DND-41 (cell line): ENCODE results near the gene TFAP2B.

Source experiments
- ATAC-seq: fragments of 200-7000 bp; cut with Tn5 transposase; 3 replicates; pipeline ENCODE4 v1.9.1; 2021; ENCODE audit warnings: low read depth; ENCODE audit not compliant: insufficient read depth
- DNase-seq: peaks from one replicate; pipeline ENCODE4 v3.0.0-alpha.2; 2020
- H2AFZ ChIP-seq: 2 replicates; pipeline ENCODE4 v1.6.0; 2012; ENCODE audit warnings: low read depth, low read length
- H3K27ac ChIP-seq: 2 replicates; pipeline ENCODE4 v1.5.1; 2012; ENCODE audit warnings: low read length, inconsistent platforms
- H3K27me3 ChIP-seq: fragments of 200-600 bp; sonication (generic); 2 replicates; pipeline ENCODE4 v1.6.0; 2012; ENCODE audit warnings: low read length, mild to moderate bottlenecking, inconsistent platforms; ENCODE audit not compliant: insufficient read depth, poor library complexity
- H3K36me3 ChIP-seq: 2 replicates; pipeline ENCODE4 v1.5.1; 2012; ENCODE audit warnings: low read length, inconsistent platforms; ENCODE audit not compliant: insufficient read depth
- H3K4me1 ChIP-seq: 2 replicates; pipeline ENCODE4 v1.5.1; 2012; ENCODE audit warnings: mild to moderate bottlenecking, low read length; ENCODE audit not compliant: insufficient read depth
- H3K4me2 ChIP-seq: 2 replicates; pipeline ENCODE4 v1.6.0; 2012; ENCODE audit warnings: mild to moderate bottlenecking, moderate library complexity, low read length, inconsistent platforms; ENCODE audit not compliant: insufficient read depth
- H3K4me3 ChIP-seq, 2 experiments: fragments of 200-600 bp in 1 of 2; shearing (Covaris generic) in 1 of 2; 2 replicates each; pipeline ENCODE4 v1.5.1; 2012 to 2016; ENCODE audit warnings: inconsistent platforms in 2 of 2, low read length in 2 of 2, mild to moderate bottlenecking in 2 of 2, low read depth in 1 of 2, moderate library complexity in 1 of 2
- H3K79me2 ChIP-seq: 2 replicates; pipeline ENCODE4 v1.6.0; 2012; ENCODE audit warnings: low read length, inconsistent platforms; ENCODE audit not compliant: insufficient read depth
- H3K9ac ChIP-seq: 2 replicates; pipeline ENCODE4 v1.6.0; 2012; ENCODE audit warnings: low read depth, mild to moderate bottlenecking, inconsistent platforms, low read length, moderate library complexity
- H3K9me3 ChIP-seq: 2 replicates; pipeline ENCODE4 v1.5.1; 2012; ENCODE audit warnings: low read length, moderate library complexity, mild to moderate bottlenecking, inconsistent platforms; ENCODE audit not compliant: insufficient read depth, severe bottlenecking
- H4K20me1 ChIP-seq: 2 replicates; pipeline ENCODE4 v1.6.0; 2012; ENCODE audit warnings: low read length; ENCODE audit not compliant: insufficient read depth
- CTCF ChIP-seq: IDR thresholded peaks from 2 replicates; pipeline ENCODE4 v1.5.1; 2012; ENCODE audit warnings: borderline replicate concordance, low read length, moderate library complexity, mild to moderate bottlenecking; ENCODE audit not compliant: poor library complexity, severe bottlenecking; ENCODE audit errors: extremely low read depth
- EZH2 ChIP-seq: IDR thresholded peaks from 3 replicates; pipeline ENCODE4 v1.6.1; 2012; ENCODE audit warnings: borderline replicate concordance, low read depth, mild to moderate bottlenecking, moderate library complexity, low read length, inconsistent platforms; ENCODE audit not compliant: severe bottlenecking

TFAP2B gene

GRCh38 chr6:50884364-50884763, 65.7 kb downstream of the TFAP2B start:
- H3K79me2 ChIP-seq, result no peaks in the 10 kb centered on the region
- no peak overlapping the region for H3K9ac ChIP-seq
- H3K27me3 ChIP-seq, result no peaks in the 10 kb centered on the region
- no peak overlapping the region for H3K4me2 ChIP-seq
- H2AFZ ChIP-seq, result no peak overlapping the region
- ATAC-seq (no peak), DNase-seq (no peak)
- no peak overlapping the region for H3K4me3 ChIP-seq
- H3K4me1 ChIP-seq, result no peaks in the 10 kb centered on the region
- no peaks in the 10 kb centered on the region for H3K36me3 ChIP-seq
- H4K20me1 ChIP-seq, result no peaks in the 10 kb centered on the region
- no peaks in the 10 kb centered on the region for H3K9me3 ChIP-seq
- no peak overlapping the region for H3K27ac ChIP-seq
- TF ChIP-seq CTCF, result no peak
- no peak for TF ChIP-seq EZH2

GRCh38 chr6:50887112-50887511, 68.4 kb downstream of the TFAP2B start:
- Histone ChIP-seq H3K9ac (no peak overlapping the region), H3K4me1 (no peaks in the 10 kb centered on the region), H3K27ac (no peak overlapping the region), H3K27me3 (no peaks in the 10 kb centered on the region), H3K79me2 (no peaks in the 10 kb centered on the region), H3K36me3 (no peaks in the 10 kb centered on the region), H3K9me3 (no peaks in the 10 kb centered on the region), H3K4me3 (no peak overlapping the region), H2AFZ (no peak overlapping the region), H4K20me1 (no peaks in the 10 kb centered on the region), H3K4me2 (no peak overlapping the region)
- DNase-seq (no peak), ATAC-seq (no peak)
- no peak for TF ChIP-seq EZH2
- TF ChIP-seq CTCF, result no peak

GRCh38 chr6:50889497-50889896, 70.8 kb downstream of the TFAP2B start:
- DNase-seq (no peak), ATAC-seq (no peak)
- Histone ChIP-seq H3K4me2 (no peak overlapping the region), H3K9ac (no peak overlapping the region), H3K4me3 (no peak overlapping the region), H3K36me3 (no peaks in the 10 kb centered on the region), H2AFZ (no peak overlapping the region), H4K20me1 (no peaks in the 10 kb centered on the region), H3K79me2 (no peaks in the 10 kb centered on the region), H3K27ac (no peak overlapping the region), H3K9me3 (no peaks in the 10 kb centered on the region), H3K4me1 (no peaks in the 10 kb centered on the region), H3K27me3 (no peaks in the 10 kb centered on the region)
- TF ChIP-seq CTCF, result no peak
- no peak for TF ChIP-seq EZH2

- Histone ChIP-seq H3K4me3 (no peak overlapping the region), H3K27me3 (no peaks in the 10 kb centered on the region), H3K79me2 (no peaks in the 10 kb centered on the region), H3K4me1 (no peaks in the 10 kb centered on the region), H3K9ac (no peak overlapping the region), H3K36me3 (no peaks in the 10 kb centered on the region), H2AFZ (no peak overlapping the region), H3K9me3 (no peaks in the 10 kb centered on the region), H3K27ac (no peak overlapping the region), H3K4me2 (no peak overlapping the region), H4K20me1 (no peaks in the 10 kb centered on the region)
- TF ChIP-seq EZH2, result no peak
- no peak for TF ChIP-seq CTCF
- no peak for ATAC-seq
- DNase-seq, result no peak
These were observed 71.3 kb downstream of the TFAP2B start for GRCh38 chr6:50889935-50890334.
